Panc1 (cell line): ENCODE measurements around the gene ZNF648.

Experiments used
- CTCF ChIP-seq: fragments of 450-650 bp; IDR thresholded peaks from 2 replicates; pipeline ENCODE4 v1.5.1; 2017; ENCODE audit warnings: mild to moderate bottlenecking
- POLR2AphosphoS5 ChIP-seq: IDR thresholded peaks from 2 replicates; pipeline ENCODE4 v1.6.1; 2012; ENCODE audit warnings: mild to moderate bottlenecking, low read depth, low read length, moderate library complexity
- SIN3A ChIP-seq: IDR thresholded peaks from 2 replicates; pipeline ENCODE4 v1.6.1; 2012; ENCODE audit warnings: low read depth, mild to moderate bottlenecking, low read length, moderate library complexity, borderline replicate concordance; ENCODE audit not compliant: insufficient read depth

- TF ChIP-seq POLR2AphosphoS5 (no peak), CTCF (no peak), SIN3A (no peak)
Measured at GRCh38 chr1:182052355-182052754, 9.2 kb downstream of the ZNF648 start.
